DOHH2 (cell line): Measurements from ENCODE around the gene SUN1.

Experiments used
- EZH2phosphoT487 ChIP-seq: fragments of 200-600 bp; sonication (generic); IDR thresholded peaks from 2 replicates; pipeline ENCODE4 v1.6.1; 2017; ENCODE audit warnings: borderline replicate concordance, mild to moderate bottlenecking, antibody characterized with exemption, low read length, moderate library complexity, mixed read lengths
- TF ChIP-seq, protein P1 (sequence below): fragments of 200-600 bp; sonication (generic); IDR thresholded peaks from one replicate; pipeline ENCODE4 v1.5.1; 2014; ENCODE audit warnings: antibody characterized with exemption, mild to moderate bottlenecking, low read depth, low read length; ENCODE audit not compliant: poor library complexity, severe bottlenecking

DNA sequence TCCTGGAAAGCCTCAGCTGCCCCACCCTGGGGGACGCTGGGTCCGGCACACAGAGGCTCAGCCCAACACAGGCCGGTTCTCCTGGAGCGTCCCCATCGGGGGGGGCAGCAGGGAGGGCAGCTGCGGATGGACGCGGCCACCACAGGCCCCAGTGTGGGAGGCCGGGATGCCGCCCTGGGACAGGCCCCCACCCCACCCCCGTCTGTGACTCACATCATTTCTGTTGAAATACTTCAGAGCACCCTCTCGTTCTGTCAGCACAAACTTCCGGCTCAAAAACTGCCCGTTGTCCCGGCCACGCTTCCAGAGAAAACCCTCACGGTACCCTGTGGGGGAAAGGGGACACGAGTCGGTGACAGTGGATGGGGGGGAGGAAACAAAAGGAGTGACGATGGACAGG is 72.6 kb downstream of the SUN1 start:
- TF ChIP-seq, protein P1, sequence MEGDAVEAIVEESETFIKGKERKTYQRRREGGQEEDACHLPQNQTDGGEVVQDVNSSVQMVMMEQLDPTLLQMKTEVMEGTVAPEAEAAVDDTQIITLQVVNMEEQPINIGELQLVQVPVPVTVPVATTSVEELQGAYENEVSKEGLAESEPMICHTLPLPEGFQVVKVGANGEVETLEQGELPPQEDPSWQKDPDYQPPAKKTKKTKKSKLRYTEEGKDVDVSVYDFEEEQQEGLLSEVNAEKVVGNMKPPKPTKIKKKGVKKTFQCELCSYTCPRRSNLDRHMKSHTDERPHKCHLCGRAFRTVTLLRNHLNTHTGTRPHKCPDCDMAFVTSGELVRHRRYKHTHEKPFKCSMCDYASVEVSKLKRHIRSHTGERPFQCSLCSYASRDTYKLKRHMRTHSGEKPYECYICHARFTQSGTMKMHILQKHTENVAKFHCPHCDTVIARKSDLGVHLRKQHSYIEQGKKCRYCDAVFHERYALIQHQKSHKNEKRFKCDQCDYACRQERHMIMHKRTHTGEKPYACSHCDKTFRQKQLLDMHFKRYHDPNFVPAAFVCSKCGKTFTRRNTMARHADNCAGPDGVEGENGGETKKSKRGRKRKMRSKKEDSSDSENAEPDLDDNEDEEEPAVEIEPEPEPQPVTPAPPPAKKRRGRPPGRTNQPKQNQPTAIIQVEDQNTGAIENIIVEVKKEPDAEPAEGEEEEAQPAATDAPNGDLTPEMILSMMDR: no peak
- TF ChIP-seq EZH2phosphoT487: no peak
